CD4-positive, alpha-beta T cell (primary cell): ENCODE measurements around the gene RSBN1L. TPM values are rescaled to one million over a fixed set of nuclear protein-coding genes. Genes with fewer than 3 reads are reported as not detected.

Experiments
- ATAC-seq: fragments of 200-7000 bp; cut with Tn5 transposase; one replicate; pipeline ENCODE4 v1.10.0; 2022; ENCODE audit warnings: mild to moderate bottlenecking; ENCODE audit not compliant: poor library complexity
- CTCF ChIA-PET: fragments of 350-600 bp; sonication (Branson Sonifier 250); formaldehyde crosslinking; loops from one replicate; lab custom pipeline; 2021; ENCODE audit warnings: antibody characterized with exemption, inconsistent platforms; lab: Charles Lee
- POLR2A ChIA-PET: fragments of 350-600 bp; sonication (Branson Sonifier 250); formaldehyde crosslinking; loops from one replicate; lab custom pipeline; 2021; ENCODE audit warnings: antibody characterized with exemption, inconsistent platforms; lab: Charles Lee
- DNase-seq, 14 experiments: peaks; one replicate each; pipeline ENCODE4 v3.0.0-alpha.2; 2013 to 2020; ENCODE audit warnings: mixed read lengths in 2 of 14
- H3K27ac ChIP-seq, 2 donors: one replicate each; pipeline versions ENCODE4 v1.5.1 to v1.7.0; 2013; ENCODE audit warnings: low read length in 2 of 2, low read depth in 1 of 2, mild to moderate bottlenecking in 1 of 2
- H3K27me3 ChIP-seq, 2 experiments: 1 replicate in 1 of 2; 2 replicates in 1 of 2; pipeline versions ENCODE4 v1.6.1 to v1.7.0; 2013; ENCODE audit warnings: low read length in 2 of 2, control low read depth in 1 of 2, mild to moderate bottlenecking in 1 of 2, moderate library complexity in 1 of 2; ENCODE audit not compliant: insufficient read depth in 2 of 2, control insufficient read depth in 1 of 2
- H3K36me3 ChIP-seq: one replicate; pipeline ENCODE4 v1.6.1; 2013; ENCODE audit warnings: low read length, control low read depth; ENCODE audit not compliant: insufficient read depth
- H3K4me1 ChIP-seq: one replicate; pipeline ENCODE4 v1.6.1; 2013; ENCODE audit warnings: low read length, control low read depth; ENCODE audit not compliant: insufficient read depth
- H3K4me3 ChIP-seq: one replicate; pipeline ENCODE4 v1.5.1; 2013; ENCODE audit warnings: mild to moderate bottlenecking, low read length, moderate library complexity
- H3K9me3 ChIP-seq, 2 experiments: 1 replicate in 1 of 2; 2 replicates in 1 of 2; pipeline versions ENCODE4 v1.6.1 to v1.7.0; 2013; ENCODE audit warnings: low read length in 2 of 2, mild to moderate bottlenecking in 2 of 2, control low read depth in 1 of 2, moderate library complexity in 1 of 2; ENCODE audit not compliant: control insufficient read depth in 1 of 2, insufficient read depth in 1 of 2
- H3K27ac Mint-ChIP-seq: one replicate; pipeline ENCODE4 v1.8.0; 2020; ENCODE audit warnings: mixed read lengths
- H3K27me3 Mint-ChIP-seq: one replicate; pipeline ENCODE4 v1.8.0; 2021; ENCODE audit warnings: mixed read lengths
- H3K36me3 Mint-ChIP-seq: one replicate; pipeline ENCODE4 v1.8.0; 2021; ENCODE audit warnings: low read depth, mixed read lengths
- H3K4me1 Mint-ChIP-seq: one replicate; pipeline ENCODE4 v1.8.0; 2021; ENCODE audit warnings: low read depth, mixed read lengths
- H3K4me3 Mint-ChIP-seq: one replicate; pipeline ENCODE4 v1.8.0; 2020; ENCODE audit warnings: mild to moderate bottlenecking, mixed read lengths
- H3K9me3 Mint-ChIP-seq: one replicate; pipeline ENCODE4 v1.8.0; 2020; ENCODE audit warnings: mixed read lengths
- CTCF ChIP-seq: fragments of 200-600 bp; IDR thresholded peaks from one replicate; pipeline ENCODE4 v1.8.0; 2022; ENCODE audit warnings: antibody characterized with exemption, mild to moderate bottlenecking
- intact Hi-C, 2 experiments: fragments of 100-400 bp; cut with DNase I in 1 of 2; cut with micrococcal nuclease in 1 of 2; formaldehyde crosslinking; loops; one replicate each; pipeline versions ENCODE4 v1.15.1 to v1.9.0; 2023 to 2025; cut with DNase I, micrococcal nuclease
- total RNA-seq, 174 experiments: library from RNA in 2 of 174; stranded (reverse) in 2 of 174; gene quantifications; one replicate each; pipeline ENCODE4 v1.2.3 and lab custom pipeline; 2021 to 2026

The RSBN1L gene
- total RNA-seq, 2 experiments from 2014 or later, result 9.0 to 9.6 TPM

GRCh38 chr7:77796960-77797359 lies 100.7 kb downstream of the RSBN1L start:
- H3K27me3 ChIP-seq, result no peaks in the 10 kb centered on the region
- no peak overlapping the region for H3K27ac ChIP-seq
- no peak for TF ChIP-seq CTCF
- ChIA-PET POLR2A (interaction anchor here (1.2 to 2.2 kb wide), 4 partner anchors 19 to 99 kb away, joined by 3 to 9 read pairs (median 6); no protein-coding TSS in a partner anchor), CTCF (no interaction called here)
- peak overlapping the region; percentile 87 for H3K27ac Mint-ChIP-seq
- H3K27me3 Mint-ChIP-seq, result no peaks in the 10 kb centered on the region
- peaks cover 18% of the 10 kb centered on the region for H3K4me1 ChIP-seq
- peak overlapping the region; percentile 81 for H3K4me3 ChIP-seq
- H3K9me3 ChIP-seq, result no peaks in the 10 kb centered on the region
- H3K36me3 ChIP-seq, result peaks cover 5% of the 10 kb centered on the region
- peaks cover 33% of the 10 kb centered on the region for H3K36me3 Mint-ChIP-seq
- ATAC-seq, result no peak
- no peak for DNase-seq
- H3K9me3 Mint-ChIP-seq, result no peaks in the 10 kb centered on the region
- peak overlapping the region; percentile 95 for H3K4me3 Mint-ChIP-seq
- intact Hi-C loops, result loop anchor here in 1 of 2 experiments (5.0 to 10.0 kb wide), 4 partner anchors 35 to 260 kb away; partner anchors contain the start of gene PTPN12
- H3K4me1 Mint-ChIP-seq, result peaks cover 70% of the 10 kb centered on the region

DNA sequence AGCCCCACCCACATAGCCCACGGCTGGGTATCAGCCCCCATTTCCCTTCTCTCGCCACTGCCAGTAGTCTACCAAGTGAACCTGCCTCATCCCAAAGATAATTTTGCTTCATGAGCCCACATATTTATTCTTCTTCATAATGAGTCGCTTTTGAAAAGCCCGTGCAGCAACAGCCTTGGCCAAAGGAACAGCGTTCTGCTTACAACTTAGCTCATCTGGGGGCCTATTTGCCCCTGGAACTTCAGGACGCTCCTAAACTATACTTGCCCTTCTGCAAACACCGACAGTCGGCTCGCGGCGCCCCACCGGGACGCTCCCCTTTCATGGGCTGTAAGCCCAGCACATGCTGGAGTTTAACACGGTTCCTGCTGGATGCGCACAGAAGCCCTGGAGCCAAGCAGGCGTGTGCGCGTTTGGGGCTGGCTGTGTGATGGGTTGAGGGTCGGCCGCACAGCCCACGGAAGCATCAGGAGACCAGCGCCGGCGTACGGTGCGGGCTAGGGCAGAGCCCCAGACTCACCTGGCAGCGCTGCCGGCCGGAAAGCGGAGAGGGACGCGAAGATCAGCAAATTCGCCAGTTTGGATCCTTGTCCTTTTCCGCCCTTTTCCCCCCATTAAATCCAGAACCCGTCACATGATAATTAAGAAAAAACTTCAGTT lies 101.6 kb downstream of the RSBN1L start:
- H3K27me3 Mint-ChIP-seq, result no peaks in the 10 kb centered on the region
- H3K9me3 ChIP-seq, result no peaks in the 10 kb centered on the region
- peaks cover 23% of the 10 kb centered on the region for H3K4me1 ChIP-seq
- no peak for TF ChIP-seq CTCF
- ATAC-seq (peak; percentile 35), DNase-seq (peak in 1 of 14 experiments; percentile 13)
- intact Hi-C loops, result loop anchor here (2.0 to 10.0 kb wide), 6 partner anchors 34 to 261 kb away; partner anchors contain the start of genes PTPN12 (in 2 of the 2) and RSBN1L (in 2 of the 2)
- H3K36me3 ChIP-seq, result peaks cover 5% of the 10 kb centered on the region
- H3K36me3 Mint-ChIP-seq, result peaks cover 33% of the 10 kb centered on the region
- H3K4me3 Mint-ChIP-seq, result peak overlapping the region; percentile 95
- peaks cover 79% of the 10 kb centered on the region for H3K4me1 Mint-ChIP-seq
- POLR2A ChIA-PET, result interaction anchor here (0.9 to 2.2 kb wide), 13 partner anchors 18 to 445 kb away, joined by 3 to 14 read pairs (median 5); partner anchors contain the start of gene RSBN1L
- CTCF ChIA-PET, result interaction anchor here (0.5 to 2.0 kb wide), 14 partner anchors 33 to 222 kb away, joined by 3 to 6 read pairs (median 4); partner anchors contain the start of gene RSBN1L
- H3K27me3 ChIP-seq, result no peaks in the 10 kb centered on the region
- H3K27ac ChIP-seq, result peak overlapping the region; percentile 55 to 76
- peak overlapping the region; percentile 81 for H3K4me3 ChIP-seq
- H3K9me3 Mint-ChIP-seq, result no peaks in the 10 kb centered on the region
- H3K27ac Mint-ChIP-seq, result peak overlapping the region; percentile 87

- ATAC-seq, result peak; percentile 87
- DNase-seq, result peak; percentile 80 to 99 (median 89)
- H3K4me1 Mint-ChIP-seq, result peaks cover 86% of the 10 kb centered on the region
- peak within 1 kb of the TSS; percentile 87 for H3K27ac Mint-ChIP-seq
- peak within 1 kb of the TSS; percentile 95 for H3K4me3 Mint-ChIP-seq
- ChIA-PET POLR2A (interaction anchor here (0.7 to 2.2 kb wide), 13 partner anchors 14 to 446 kb away, joined by 3 to 14 read pairs (median 4); partner anchors contain the start of gene RSBN1L), CTCF (interaction anchor here (0.7 to 2.0 kb wide), 17 partner anchors 32 to 222 kb away, joined by 3 to 7 read pairs (median 4); partner anchors contain the start of gene RSBN1L)
- no peaks in the 10 kb centered on the region for H3K9me3 Mint-ChIP-seq
- H3K27me3 ChIP-seq, result no peaks in the 10 kb centered on the region
- peaks cover 4% of the 10 kb centered on the region for H3K36me3 ChIP-seq
- peak within 1 kb of the TSS; percentile 81 for H3K4me3 ChIP-seq
- no peaks in the 10 kb centered on the region for H3K27me3 Mint-ChIP-seq
- intact Hi-C loops, result loop anchor here (2.0 to 10.0 kb wide), 6 partner anchors 34 to 262 kb away; partner anchors contain the start of genes PTPN12 (in 2 of the 2) and RSBN1L (in 2 of the 2)
- H3K36me3 Mint-ChIP-seq, result peaks cover 35% of the 10 kb centered on the region
- peak within 1 kb of the TSS; percentile 55 to 76 for H3K27ac ChIP-seq
- no peaks in the 10 kb centered on the region for H3K9me3 ChIP-seq
- peaks cover 23% of the 10 kb centered on the region for H3K4me1 ChIP-seq
- peak; percentile 72 for TF ChIP-seq CTCF
Observed at GRCh38 chr7:77798394-77799077, 102.3 kb downstream of the RSBN1L start, which contains the start of the genes PHTF2 and TMEM60. Gene PHTF2, plus strand, starts transcription at chr7:77798773. Gene TMEM60, minus strand, starts transcription at chr7:77798434. Its CDS starts 4,061 bp downstream, at chr7:77794373.
